ENCODE measurements around the gene PRKG1.

DNA sequence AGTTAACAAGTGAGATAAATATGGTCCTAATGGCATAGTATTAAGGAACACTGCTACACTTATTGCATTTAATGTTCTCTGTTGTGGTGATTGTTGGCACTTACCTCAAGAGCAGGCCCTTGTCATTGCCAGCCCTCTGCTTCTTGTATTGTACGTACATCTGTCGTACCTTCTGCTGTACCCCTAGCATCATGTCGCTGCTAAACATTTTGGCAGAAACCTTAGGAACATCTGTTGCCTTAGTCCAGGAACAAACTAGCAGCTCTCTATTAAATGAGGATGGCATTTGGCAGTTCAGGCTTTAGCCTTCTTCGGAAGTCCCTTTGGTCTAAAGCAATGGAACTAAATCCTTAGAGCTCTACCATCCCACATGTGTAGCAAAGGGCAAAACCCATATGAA lies 47.6 kb downstream of the PRKG1 start:
- TF ChIP-seq CEBPB (IDR thresholded peaks at IDR 0.05) (no peak), EP300 (IDR thresholded peaks at IDR 0.05; ENCODE audit: borderline replicate concordance) (no peak)
- TF ChIP-seq, protein P1, sequence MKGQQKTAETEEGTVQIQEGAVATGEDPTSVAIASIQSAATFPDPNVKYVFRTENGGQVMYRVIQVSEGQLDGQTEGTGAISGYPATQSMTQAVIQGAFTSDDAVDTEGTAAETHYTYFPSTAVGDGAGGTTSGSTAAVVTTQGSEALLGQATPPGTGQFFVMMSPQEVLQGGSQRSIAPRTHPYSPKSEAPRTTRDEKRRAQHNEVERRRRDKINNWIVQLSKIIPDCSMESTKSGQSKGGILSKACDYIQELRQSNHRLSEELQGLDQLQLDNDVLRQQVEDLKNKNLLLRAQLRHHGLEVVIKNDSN (IDR thresholded peaks at IDR 0.05): no peak

Measured in Ishikawa (cell line).